SK-N-SH (cell line): Measurements from ENCODE around the gene TRIP10. TPM values are rescaled to one million over a fixed set of nuclear protein-coding genes. Genes with fewer than 3 reads are reported as not detected.
A peak's percentile ranks its signal among the peaks of the same experiment; 100 is the strongest.

Experiments
- CTCF ChIA-PET: fragments of 300-600, 350-600 bp; formaldehyde crosslinking; extraction: SDS; loops from one replicate; lab custom pipeline; 2021; lab: Yijun Ruan, JAX
- POLR2A ChIA-PET: fragments of 350-600 bp; sonication (Branson Sonifier 250); formaldehyde crosslinking; extraction: SDS; loops from one replicate; lab custom pipeline; 2020; ENCODE audit warnings: antibody characterized with exemption, inconsistent platforms; lab: Yijun Ruan, JAX
- DNase-seq: peaks from one replicate; pipeline ENCODE4 v3.0.0; 2012
- H2AFZ ChIP-seq: fragments of 200-600 bp; sonication (generic); 2 replicates; pipeline ENCODE4 v1.8.1; 2016; ENCODE audit warnings: antibody characterized with exemption, mild to moderate bottlenecking, low read depth
- H3F3A ChIP-seq: fragments of 200-600 bp; sonication (generic); replicated peaks from 2 replicates; pipeline ENCODE3; 2016; ENCODE audit warnings: antibody characterized with exemption, mild to moderate bottlenecking; ENCODE audit not compliant: insufficient read depth
- H3K27ac ChIP-seq, 2 experiments: fragments of 200-500 bp in 1 of 2; fragments of 200-600 bp in 1 of 2; sonication (Bioruptor generic) in 1 of 2; sonication (generic), shearing (Covaris generic) in 1 of 2; 2 replicates each; pipeline versions ENCODE4 v1.5.1 to v1.6.1; 2014 to 2016; ENCODE audit warnings: low read depth in 2 of 2, inconsistent platforms in 1 of 2, low read length in 1 of 2, mild to moderate bottlenecking in 1 of 2, mixed read lengths in 1 of 2
- H3K27me3 ChIP-seq: fragments of 200-600 bp; sonication (generic), shearing (Covaris generic); 2 replicates; pipeline ENCODE4 v1.6.1; 2016; ENCODE audit warnings: mixed run types; ENCODE audit not compliant: insufficient read depth
- H3K36me3 ChIP-seq, 2 experiments: fragments of 200-500 bp in 1 of 2; fragments of 200-600 bp in 1 of 2; sonication (Bioruptor generic) in 1 of 2; sonication (generic) in 1 of 2; replicated peaks in 1 of 2; 2 replicates each; pipeline versions ENCODE3 to v1.5.1; 2014 to 2016; ENCODE audit warnings: low read length in 1 of 2, mild to moderate bottlenecking in 1 of 2; ENCODE audit not compliant: insufficient read depth in 2 of 2, control insufficient read depth in 1 of 2
- H3K4me1 ChIP-seq, 2 experiments: fragments of 200-500 bp in 1 of 2; fragments of 200-600 bp in 1 of 2; sonication (Bioruptor generic) in 1 of 2; sonication (generic), shearing (Covaris generic) in 1 of 2; 2 replicates each; pipeline versions ENCODE4 v1.5.1 to v1.6.1; 2014 to 2016; ENCODE audit warnings: low read depth in 1 of 2, low read length in 1 of 2, mixed run types in 1 of 2; ENCODE audit not compliant: insufficient read depth in 2 of 2, control insufficient read depth in 1 of 2
- H3K4me2 ChIP-seq: fragments of 200-600 bp; sonication (generic), shearing (Covaris generic); 2 replicates; pipeline ENCODE4 v1.6.1; 2017; ENCODE audit warnings: mixed run types
- H3K4me3 ChIP-seq, 2 experiments: fragments of 200-500 bp in 1 of 2; fragments of 200-600 bp in 1 of 2; sonication (Bioruptor generic) in 1 of 2; sonication (generic), shearing (Covaris generic) in 1 of 2; 2 replicates each; pipeline versions ENCODE4 v1.5.1 to v1.8.1; 2014 to 2016; ENCODE audit warnings: low read depth in 2 of 2, inconsistent platforms in 1 of 2, low read length in 1 of 2, mild to moderate bottlenecking in 1 of 2, mixed read lengths in 1 of 2, moderate library complexity in 1 of 2
- H3K79me2 ChIP-seq: fragments of 200-600 bp; sonication (generic); 2 replicates; pipeline ENCODE4 v1.8.1; 2017; ENCODE audit warnings: mild to moderate bottlenecking; ENCODE audit not compliant: insufficient read depth
- H3K9ac ChIP-seq: fragments of 200-600 bp; sonication (generic); 2 replicates; pipeline ENCODE4 v1.6.1; 2017; ENCODE audit warnings: mixed run types
- H3K9me2 ChIP-seq: fragments of 200-600 bp; sonication (generic); 2 replicates; pipeline ENCODE4 v1.6.1; 2017; ENCODE audit warnings: mixed run types
- H3K9me3 ChIP-seq: fragments of 200-600 bp; sonication (generic); 2 replicates; pipeline ENCODE4 v1.6.1; 2017; ENCODE audit warnings: mixed run types, mild to moderate bottlenecking, moderate library complexity
- H4K20me1 ChIP-seq: fragments of 200-600 bp; sonication (generic); 2 replicates; pipeline ENCODE4 v1.6.1; 2017; ENCODE audit warnings: mild to moderate bottlenecking, mixed run types; ENCODE audit not compliant: insufficient read depth
- ELF1 ChIP-seq: IDR thresholded peaks from 2 replicates; pipeline ENCODE4 v1.4.0; 2012
- EP300 ChIP-seq, 2 experiments: IDR thresholded peaks; 2 replicates each; pipeline versions ENCODE4 v1.4.0 to v1.6.1; 2012; ENCODE audit warnings: borderline replicate concordance in 1 of 2, low read depth in 1 of 2, low read length in 1 of 2
- FOSL2 ChIP-seq: IDR thresholded peaks from 2 replicates; pipeline ENCODE4 v1.4.0; 2012; ENCODE audit warnings: low read depth, mild to moderate bottlenecking, moderate library complexity, borderline replicate concordance
- GABPA ChIP-seq: IDR thresholded peaks from 2 replicates; pipeline ENCODE4 v1.4.0; 2012; ENCODE audit warnings: low read depth, mild to moderate bottlenecking
- GATA2 ChIP-seq: sonication (generic); formaldehyde crosslinking; IDR thresholded peaks from 2 replicates; pipeline ENCODE4 v1.5.0; 2020; ENCODE audit warnings: mild to moderate bottlenecking, missing genetic modification reagents
- MXI1 ChIP-seq: IDR thresholded peaks from 2 replicates; pipeline ENCODE4 v1.6.1; 2012; ENCODE audit warnings: mild to moderate bottlenecking, low read depth, low read length, improper control_type of control experiment
- NFIC ChIP-seq: IDR thresholded peaks from 2 replicates; pipeline ENCODE4 v1.4.0; 2012; ENCODE audit warnings: borderline replicate concordance
- RAD21 ChIP-seq: IDR thresholded peaks from 2 replicates; pipeline ENCODE4 v1.6.1; 2012; ENCODE audit warnings: mild to moderate bottlenecking, low read length
- RCOR1 ChIP-seq: fragments of 150-350 bp; IDR thresholded peaks from 2 replicates; pipeline ENCODE4 v1.6.1; 2017; ENCODE audit warnings: antibody characterized with exemption, low read length
- REST ChIP-seq: IDR thresholded peaks from 2 replicates; pipeline ENCODE4 v1.6.1; 2012; ENCODE audit warnings: mild to moderate bottlenecking, low read depth, low read length, moderate library complexity
- RXRA ChIP-seq: IDR thresholded peaks from 2 replicates; pipeline ENCODE4 v1.4.0; 2012; ENCODE audit warnings: low read depth, mild to moderate bottlenecking, borderline replicate concordance
- SIN3A ChIP-seq: IDR thresholded peaks from 2 replicates; pipeline ENCODE4 v1.6.1; 2012; ENCODE audit warnings: low read depth, mild to moderate bottlenecking, low read length, moderate library complexity, borderline replicate concordance
- SMC3 ChIP-seq: IDR thresholded peaks from 2 replicates; pipeline ENCODE4 v1.6.1; 2012; ENCODE audit warnings: low read depth, low read length, improper control_type of control experiment
- TEAD4 ChIP-seq: IDR thresholded peaks from 2 replicates; pipeline ENCODE4 v1.4.0; 2012; ENCODE audit warnings: mild to moderate bottlenecking, borderline replicate concordance; ENCODE audit not compliant: insufficient read depth
- USF1 ChIP-seq: IDR thresholded peaks from 2 replicates; pipeline ENCODE4 v1.4.0; 2012; ENCODE audit warnings: low read depth, borderline replicate concordance
- USF2 ChIP-seq: fragments of 150-350 bp; IDR thresholded peaks from 2 replicates; pipeline ENCODE4 v1.6.1; 2017; ENCODE audit warnings: antibody characterized with exemption, low read length, low read depth, borderline replicate concordance
- YY1 ChIP-seq: IDR thresholded peaks from 2 replicates; pipeline ENCODE4 v1.4.0; 2012; ENCODE audit warnings: low read depth, mild to moderate bottlenecking
- WGBS: methylation state at CpG from one replicate; pipeline ENCODE4 v1.1.6; 2017; ENCODE audit warnings: low lambda C conversion rate; 5-methylcytosine and 5-hydroxymethylcytosine counted together
- polyA plus RNA-seq, 3 experiments: library from polyadenylated mRNA; depleted of rRNA; stranded (reverse); fragments of >200 nt; gene quantifications; 2 replicates each; pipeline ENCODE4 v1.2.3, GENCODE V29; 2012

TRIP10 gene
- polyA plus RNA-seq, 1 of the 3 experiments (the other 2 are of a cell fraction): 42.9 TPM

DNA sequence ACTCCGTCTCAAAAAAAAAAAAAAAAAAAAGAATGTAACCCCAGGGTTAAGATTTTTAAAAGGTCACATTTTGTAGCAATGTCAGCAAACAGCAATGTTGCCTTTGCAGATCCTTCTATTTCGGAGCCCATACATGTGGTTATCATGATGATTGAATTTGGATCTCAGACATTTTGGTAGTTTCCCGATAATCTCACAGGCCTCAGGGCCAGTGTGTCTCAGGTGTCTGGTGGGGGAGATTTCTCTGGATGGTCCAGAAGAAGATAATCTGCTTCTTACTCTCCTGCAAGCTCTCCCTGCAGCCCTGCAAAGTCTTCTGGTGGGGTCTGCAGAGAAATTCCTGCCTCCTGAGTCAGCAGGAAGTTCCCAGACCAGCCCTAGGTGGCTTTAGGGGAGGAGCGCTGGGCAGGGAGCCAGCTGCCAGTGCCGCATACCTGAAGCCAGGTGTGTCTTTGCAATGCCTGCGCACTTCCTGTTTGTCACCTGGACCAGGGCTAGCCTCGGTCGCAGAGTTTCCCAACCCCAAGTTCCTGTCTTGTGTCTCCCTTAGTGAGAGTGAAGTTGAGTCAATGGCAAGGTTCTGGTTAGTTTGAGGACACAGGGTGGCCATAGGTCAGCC is 26.4 kb downstream of the TRIP10 start:
- H3K27me3 ChIP-seq: peaks cover 11% of the 10 kb centered on the region; the same call in 1 of the 2 replicates
- no peak for TF ChIP-seq RCOR1
- TF ChIP-seq TEAD4: 0 out of 2 replicates have a peak, but pooled peaks have one; percentile 34
- peak; percentile 23 for TF ChIP-seq NFIC
- no peak for TF ChIP-seq SMC3
- H3K9me3 ChIP-seq: no peaks in the 10 kb centered on the region
- H3K4me2 ChIP-seq: no peak overlapping the region
- ChIA-PET CTCF (no interaction called here), POLR2A (no interaction called here)
- H4K20me1 ChIP-seq: no peaks in the 10 kb centered on the region
- no peaks in the 10 kb centered on the region for H3K9me2 ChIP-seq
- no peak overlapping the region for H3K9ac ChIP-seq
- no peak overlapping the region for H3K4me3 ChIP-seq
- no peaks in the 10 kb centered on the region for H3K36me3 ChIP-seq
- 22% methylated on average over 6 of the region's 8 CpGs for WGBS
- no peak overlapping the region for H2AFZ ChIP-seq
- no peaks in the 10 kb centered on the region for H3K79me2 ChIP-seq
- H3K4me1 ChIP-seq: no peaks in the 10 kb centered on the region; a peak in 2 of 4 replicates
- peaks cover 14% of the 10 kb centered on the region for H3F3A ChIP-seq
- no peak overlapping the region for H3K27ac ChIP-seq
- DNase-seq: no peak

DNA sequence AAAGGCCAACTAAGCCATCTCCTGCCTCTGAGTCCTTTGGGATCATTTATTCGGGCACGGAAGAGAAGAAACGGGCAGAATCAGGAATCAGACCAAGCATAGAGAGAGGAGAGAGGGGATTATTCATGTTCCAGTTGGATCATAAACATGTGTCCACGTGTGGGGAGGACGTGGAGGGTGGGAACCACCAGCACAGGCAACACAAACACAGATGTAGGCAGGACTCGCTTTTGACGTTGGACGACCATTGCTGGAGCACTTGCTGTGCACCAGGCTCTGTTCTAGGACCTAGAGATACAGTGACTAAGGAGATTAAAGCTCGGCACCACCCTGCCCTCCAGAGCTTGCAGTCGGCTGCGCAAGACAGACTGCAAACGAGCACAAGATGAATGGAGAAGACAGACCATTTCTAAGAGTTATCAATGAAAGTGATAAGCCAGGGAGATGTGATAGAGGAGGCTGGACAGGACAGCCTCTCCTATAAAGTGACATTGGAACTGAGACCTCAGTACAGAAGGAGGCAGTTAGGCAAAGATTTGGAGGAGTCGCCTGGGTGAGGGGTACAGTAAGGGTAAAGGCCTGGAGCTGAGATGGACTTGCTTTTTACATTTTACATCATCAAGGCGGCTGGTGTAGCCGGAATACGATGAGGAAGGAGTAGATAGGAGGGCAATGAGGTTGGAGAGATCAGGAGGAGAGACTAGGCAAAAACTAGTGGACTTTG is 27.0 kb downstream of the TRIP10 start:
- Histone ChIP-seq H3K27me3 (peaks cover 11% of the 10 kb centered on the region; the same call in 1 of the 2 replicates), H3K4me1 (no peaks in the 10 kb centered on the region; a peak in 2 of 4 replicates), H3F3A (peaks cover 14% of the 10 kb centered on the region), H3K4me3 (peak overlapping the region in 1 of 2 experiments; percentile 38; a peak in 1 of 4 replicates), H2AFZ (peak overlapping the region; percentile 78; the same call in 1 of the 2 replicates), H3K79me2 (no peaks in the 10 kb centered on the region), H3K9me2 (no peaks in the 10 kb centered on the region), H4K20me1 (no peaks in the 10 kb centered on the region), H3K9ac (no peak overlapping the region), H3K27ac (no peak overlapping the region), H3K9me3 (no peaks in the 10 kb centered on the region), H3K4me2 (peak overlapping the region; percentile 83), H3K36me3 (no peaks in the 10 kb centered on the region)
- no peak for DNase-seq
- POLR2A ChIA-PET: no interaction called here
- TF ChIP-seq ELF1: no peak
- TF ChIP-seq NFIC: no peak
- no peak for TF ChIP-seq USF1
- TF ChIP-seq REST: no peak
- no peak for TF ChIP-seq SIN3A
- no peak for TF ChIP-seq RXRA
- TF ChIP-seq RAD21: no peak
- no peak for TF ChIP-seq MXI1
- no peak for TF ChIP-seq YY1
- TF ChIP-seq GABPA: no peak
- no peak for TF ChIP-seq EP300 (IDR thresholded peaks at IDR 0.05; ENCODE audit: borderline replicate concordance in 1 of 2, low read depth in 1 of 2, low read length in 1 of 2)
- no peak for TF ChIP-seq GATA2
- TF ChIP-seq SMC3: no peak
- TF ChIP-seq USF2: no peak
- no peak for TF ChIP-seq FOSL2
- 14% methylated on average over 16 of the region's 16 CpGs for WGBS
- CTCF ChIA-PET: no interaction called here
